K562 (cell line): Measurements from ENCODE around the gene HUNK. TPM values are rescaled to one million over a fixed set of nuclear protein-coding genes. Genes with fewer than 3 reads are reported as not detected.

Experiments used
- ATAC-seq: fragments of 200-7000 bp; cut with Tn5 transposase; 3 replicates; pipeline ENCODE4 v1.9.1; 2020; ENCODE audit warnings: moderate library complexity
- BruUV-seq: library from RNA; stranded (reverse); fragments of 400-500 nt; replicated peaks from 2 replicates; lab custom pipeline; 2021; lab: Mats Ljungman, UMichigan
- CTCF ChIA-PET: fragments of 300-600 bp; formaldehyde crosslinking; extraction: SDS; loops from one replicate; lab custom pipeline; 2021; ENCODE audit warnings: low intra/inter-chr PET ratio; lab: Yijun Ruan, JAX
- POLR2A ChIA-PET: fragments of 300-600, 350-650 bp; sonication (Branson Sonifier 250); formaldehyde crosslinking; extraction: SDS; loops from one replicate; lab custom pipeline; 2021; ENCODE audit warnings: antibody characterized with exemption, inconsistent platforms; lab: Yijun Ruan, JAX
- DNase-seq, 4 experiments: peaks; one replicate each; pipeline versions ENCODE4 v3.0.0 to v3.0.0-alpha.2; 2011 to 2018; ENCODE audit warnings: low spot score in 3 of 4, mixed read lengths in 3 of 4; ENCODE audit errors: extremely low read depth in 1 of 4
- FAIRE-seq: peaks from 2 replicates; lab custom pipeline; 2011; peaks lifted over from hg19 to GRCh38; lab: Jason Lieb, UNC
- H2AFZ ChIP-seq: 2 replicates; pipeline ENCODE4 v1.6.0; 2011; ENCODE audit warnings: low read depth, low read length, control low read depth, inconsistent platforms
- H3K27ac ChIP-seq: fragments of 200-600 bp; 3 replicates; pipeline ENCODE4 v1.8.0; 2011; ENCODE audit warnings: low read depth, mild to moderate bottlenecking, control low read depth, inconsistent platforms, low read length, moderate library complexity, mixed read lengths; ENCODE audit errors: extremely low read depth
- H3K27me3 ChIP-seq, 2 experiments: fragments of 300-600 bp in 1 of 2; 2 replicates in 1 of 2; 3 replicates in 1 of 2; pipeline versions ENCODE4 v1.6.0 to v1.8.0; 2011; ENCODE audit warnings: inconsistent platforms in 2 of 2, low read length in 2 of 2, mild to moderate bottlenecking in 1 of 2, mixed read lengths in 1 of 2, moderate library complexity in 1 of 2; ENCODE audit not compliant: control insufficient read depth in 2 of 2, insufficient read depth in 2 of 2
- H3K36me3 ChIP-seq: fragments of 300-600 bp; 3 replicates; pipeline ENCODE4 v1.8.0; 2011; ENCODE audit warnings: mild to moderate bottlenecking, low read length, inconsistent platforms; ENCODE audit not compliant: control insufficient read depth, insufficient read depth
- H3K4me1 ChIP-seq, 2 experiments: fragments of 200-600 bp in 1 of 2; replicated peaks in 1 of 2; 2 replicates in 1 of 2; 3 replicates in 1 of 2; pipeline versions ENCODE4 v1.5.1 to v1.8.0; 2011; ENCODE audit warnings: inconsistent platforms in 2 of 2, low read length in 2 of 2, mild to moderate bottlenecking in 1 of 2, mixed read lengths in 1 of 2, moderate library complexity in 1 of 2; ENCODE audit not compliant: control insufficient read depth in 2 of 2, insufficient read depth in 2 of 2
- H3K4me2 ChIP-seq: 2 replicates; pipeline ENCODE4 v1.6.1; 2011; ENCODE audit warnings: low read length, control low read depth, inconsistent platforms, mixed read lengths; ENCODE audit not compliant: insufficient read depth
- H3K4me3 ChIP-seq: fragments of 200-600 bp; sonication (generic), shearing (Covaris generic); 2 replicates; pipeline ENCODE4 v1.5.1; 2016; ENCODE audit warnings: control low read depth, inconsistent platforms
- H3K79me2 ChIP-seq: fragments of 200-600 bp; 3 replicates; pipeline ENCODE4 v1.8.0; 2011; ENCODE audit warnings: low read length, inconsistent platforms; ENCODE audit not compliant: control insufficient read depth, insufficient read depth
- H3K9ac ChIP-seq, 2 experiments: 2 replicates each; pipeline versions ENCODE4 v1.6.0 to v1.6.1; 2011; ENCODE audit warnings: low read depth in 2 of 2, low read length in 2 of 2, control low read depth in 1 of 2, inconsistent platforms in 1 of 2, mild to moderate bottlenecking in 1 of 2, mixed read lengths in 1 of 2; ENCODE audit not compliant: insufficient read depth in 1 of 2
- H3K9me1 ChIP-seq: one replicate; pipeline ENCODE4 v1.6.0; 2011; ENCODE audit warnings: inconsistent platforms, mild to moderate bottlenecking, low read length, moderate library complexity; ENCODE audit not compliant: control insufficient read depth, insufficient read depth
- H3K9me3 ChIP-seq: replicated peaks from 2 replicates; pipeline ENCODE4 v1.5.1; 2011; ENCODE audit warnings: low read depth, low read length, inconsistent platforms; ENCODE audit not compliant: control insufficient read depth, insufficient read depth
- H4K20me1 ChIP-seq: replicated peaks from 2 replicates; pipeline ENCODE4 v1.6.1; 2011; ENCODE audit warnings: low read length, inconsistent platforms, mixed read lengths; ENCODE audit not compliant: control insufficient read depth, insufficient read depth
- CBFB ChIP-seq: sonication (generic); formaldehyde crosslinking; IDR thresholded peaks from 2 replicates; pipeline ENCODE4 v1.4.0; 2020; ENCODE audit warnings: mild to moderate bottlenecking, missing genetic modification reagents
- FOXM1 ChIP-seq, 2 experiments: fragments of 450-650 bp in 1 of 2; sonication (generic) in 1 of 2; formaldehyde crosslinking in 1 of 2; IDR thresholded peaks; 2 replicates each; pipeline versions ENCODE4 v1.6.1 to v1.9.0; 2017 to 2022; ENCODE audit warnings: low read depth in 2 of 2, mild to moderate bottlenecking in 2 of 2, missing genetic modification reagents in 1 of 2, moderate library complexity in 1 of 2
- PCBP1 ChIP-seq: fragments of 200-400 bp; formaldehyde crosslinking; IDR thresholded peaks from 2 replicates; pipeline ENCODE4 v1.6.1; 2018; ENCODE audit warnings: mild to moderate bottlenecking, low read depth, low read length; ENCODE audit not compliant: poor library complexity, severe bottlenecking
- ZNF592 ChIP-seq: fragments of 450-650 bp; IDR thresholded peaks from 2 replicates; pipeline ENCODE4 v1.6.1; 2017; ENCODE audit warnings: antibody characterized with exemption, mild to moderate bottlenecking
- WGBS: fragments of 100-300 bp; shearing (Covaris generic); methylation state at CpG from one replicate; pipeline ENCODE4 v1.1.6; 2016; ENCODE audit warnings: low coverage, mixed read lengths; ENCODE audit not compliant: insufficient coverage; ENCODE audit errors: missing lambda C conversion rate; 5-methylcytosine and 5-hydroxymethylcytosine counted together
- in situ Hi-C: fragments of 300-500 bp; cut with MboI; formaldehyde crosslinking; loops from 4 replicates; pipeline ENCODE4 v1.15.0; 2018; ENCODE audit warnings: inconsistent platforms, mixed read lengths
- intact Hi-C: fragments of 100-400 bp; cut with micrococcal nuclease; formaldehyde crosslinking; loops from 2 replicates; pipeline ENCODE4 v1.14.2; 2022
- polyA plus RNA-seq, 8 experiments: library from polyadenylated mRNA; depleted of rRNA in 4 of 8; stranded (reverse) in 5 of 8; unstranded in 3 of 8; fragments of >200 nt; fragmentation: Nextera tagmentation in 2 of 8; fragmentation: Illumina TruSeq in 1 of 8; extraction: Ambion mirVana in 2 of 8; extraction: Trizol in 1 of 8; gene quantifications; 2 replicates each; pipeline versions ENCODE4 v1.2.1 to v1.2.3, GENCODE V29; 2011 to 2014; ENCODE audit warnings: inconsistent platforms in 1 of 8, missing spikeins in 1 of 8
- total RNA-seq, 7 experiments: library from RNA; depleted of rRNA in 6 of 7; stranded (reverse); fragments of >200 nt in 6 of 7; fragmentation: Illumina TruSeq in 2 of 7; extraction: Trizol in 2 of 7; gene quantifications; 2 replicates each; pipeline versions ENCODE4 v1.2.1 to v1.2.3, GENCODE V29; 2011 to 2021; ENCODE audit warnings: low replicate concordance in 1 of 7
- TF ChIP-seq, protein P1 (sequence below): fragments of 450-650 bp; IDR thresholded peaks from 2 replicates; pipeline ENCODE4 v1.7.0; 2016; ENCODE audit warnings: borderline replicate concordance

HUNK gene
- total and polyA plus RNA-seq, 9 of the 15 experiments (the other 6 are each of a cell fraction or from before 2014, with no cell fraction given), result not detected

GRCh38 chr21:31946231-31946630 lies 73.4 kb downstream of the HUNK start:
- ChIA-PET CTCF (no interaction called here), POLR2A (no interaction called here)
- H3K27me3 ChIP-seq, result peaks cover 2 to 20% of the 10 kb centered on the region in 2 experiments; a peak in 3 of 5 replicates
- H3K27ac ChIP-seq, result no peak overlapping the region
- no peak for TF ChIP-seq FOXM1 (IDR thresholded peaks at IDR 0.05; ENCODE audit: low read depth)
- no peak for TF ChIP-seq FOXM1 (CRISPR knock-in tag; IDR thresholded peaks at IDR 0.05; ENCODE audit: low read depth)
- TF ChIP-seq, protein P1, sequence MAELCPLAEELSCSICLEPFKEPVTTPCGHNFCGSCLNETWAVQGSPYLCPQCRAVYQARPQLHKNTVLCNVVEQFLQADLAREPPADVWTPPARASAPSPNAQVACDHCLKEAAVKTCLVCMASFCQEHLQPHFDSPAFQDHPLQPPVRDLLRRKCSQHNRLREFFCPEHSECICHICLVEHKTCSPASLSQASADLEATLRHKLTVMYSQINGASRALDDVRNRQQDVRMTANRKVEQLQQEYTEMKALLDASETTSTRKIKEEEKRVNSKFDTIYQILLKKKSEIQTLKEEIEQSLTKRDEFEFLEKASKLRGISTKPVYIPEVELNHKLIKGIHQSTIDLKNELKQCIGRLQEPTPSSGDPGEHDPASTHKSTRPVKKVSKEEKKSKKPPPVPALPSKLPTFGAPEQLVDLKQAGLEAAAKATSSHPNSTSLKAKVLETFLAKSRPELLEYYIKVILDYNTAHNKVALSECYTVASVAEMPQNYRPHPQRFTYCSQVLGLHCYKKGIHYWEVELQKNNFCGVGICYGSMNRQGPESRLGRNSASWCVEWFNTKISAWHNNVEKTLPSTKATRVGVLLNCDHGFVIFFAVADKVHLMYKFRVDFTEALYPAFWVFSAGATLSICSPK, result no peak
- TF ChIP-seq CBFB (CRISPR knock-in tag), result no peak
- TF ChIP-seq PCBP1, result no peak
- no peak for TF ChIP-seq ZNF592
- no peaks in the 10 kb centered on the region for H3K36me3 ChIP-seq
- H3K9me1 ChIP-seq, result no peaks in the 10 kb centered on the region
- H2AFZ ChIP-seq, result no peak overlapping the region
- FAIRE-seq, result no peak
- no TSS peak for BruUV-seq
- ATAC-seq, result no peak
- no peak overlapping the region for H3K4me3 ChIP-seq
- DNase-seq, result no peak
- intact Hi-C loops (no loop called here), in situ Hi-C loops (no loop called here)
- H3K79me2 ChIP-seq, result no peaks in the 10 kb centered on the region
- no peak overlapping the region for H3K4me2 ChIP-seq
- H4K20me1 ChIP-seq, result no peaks in the 10 kb centered on the region
- no peaks in the 10 kb centered on the region for H3K9me3 ChIP-seq
- H3K9ac ChIP-seq, result no peak overlapping the region
- H3K4me1 ChIP-seq, result peaks cover 0 to 5% of the 10 kb centered on the region in 2 experiments; a peak in 1 of 5 replicates
- WGBS, result 4% methylated on average over 7 of the region's 7 CpGs
